ENCODE measurements around the gene CUL7. TPM values are rescaled to one million over a fixed set of nuclear protein-coding genes. Genes with fewer than 3 reads are reported as not detected.

The CUL7 gene
- total RNA-seq, 1 donor from 2014 or later, result 45.0 TPM

GRCh38 chr6:43016176-43016942 lies 37.3 kb downstream of the CUL7 start:
- DNase-seq (ENCODE audit: low read depth), result no peak

- DNase-seq (ENCODE audit: low read depth), result peak; percentile 43
These were observed 39.2 kb downstream of the CUL7 start for GRCh38 chr6:43014434-43014909.

GRCh38 chr6:43013843-43014433 lies 39.7 kb downstream of the CUL7 start, which contains the start of the genes KLHDC3 and MEA1:
Gene KLHDC3 (plus strand): TSS chr6:43014249. CDS start chr6:43017193, 2,944 bp downstream.
Gene MEA1 (minus strand): TSS chr6:43013946. CDS start chr6:43013813, 133 bp downstream.
- peak; percentile 100 for DNase-seq (ENCODE audit: low read depth)

GRCh38 chr6:43013097-43013842 lies 40.4 kb downstream of the CUL7 start:
- DNase-seq (ENCODE audit: low read depth), result no peak

- DNase-seq (ENCODE audit: low read depth), result no peak
These were observed 41.3 kb downstream of the CUL7 start for GRCh38 chr6:43012364-43012763.

- no peak for DNase-seq (ENCODE audit: low read depth)
These were observed 42.4 kb downstream of the CUL7 start for GRCh38 chr6:43011207-43011606.

- no peak for DNase-seq (ENCODE audit: low read depth)
These were observed 44.5 kb downstream of the CUL7 start for GRCh38 chr6:43009124-43009523.

- DNase-seq (ENCODE audit: low read depth), result no peak
These were observed 46.5 kb downstream of the CUL7 start for GRCh38 chr6:43007126-43007525.

- no peak for DNase-seq (ENCODE audit: low read depth)
These were observed 47.4 kb downstream of the CUL7 start for GRCh38 chr6:43006251-43006650.

GRCh38 chr6:43005844-43006243 lies 47.8 kb downstream of the CUL7 start:
- no peak for DNase-seq (ENCODE audit: low read depth)

- DNase-seq (ENCODE audit: low read depth), result no peak
These were observed 51.8 kb downstream of the CUL7 start for GRCh38 chr6:43001843-43002242.

GRCh38 chr6:42998205-42998604 lies 55.4 kb downstream of the CUL7 start:
- DNase-seq (ENCODE audit: low read depth), result peak; percentile 39

GRCh38 chr6:42996513-42996912 lies 57.1 kb downstream of the CUL7 start:
- peak; percentile 45 for DNase-seq (ENCODE audit: low read depth)

GRCh38 chr6:42993445-42993844 lies 60.2 kb downstream of the CUL7 start:
- DNase-seq (ENCODE audit: low read depth), result no peak

- DNase-seq (ENCODE audit: low read depth), result no peak
These were observed 63.7 kb downstream of the CUL7 start for GRCh38 chr6:42989923-42990322.

- no peak for DNase-seq (ENCODE audit: low read depth)
These were observed 65.1 kb downstream of the CUL7 start for GRCh38 chr6:42988486-42989020.

Other genes starting within 250 kb of the CUL7 start
- 150 and 177 TPM in 2 replicates for gene RPL7L1, start 174.2 kb downstream of the CUL7 start, total RNA-seq
- not detected in 2 replicates for gene PTCRA, start 137.8 kb downstream of the CUL7 start, total RNA-seq
- gene CNPY3, start 124.4 kb downstream of the CUL7 start, total RNA-seq, result 26.9 and 66.7 TPM in 2 replicates
- gene GNMT, start 93.1 kb downstream of the CUL7 start, total RNA-seq, result 0.20 TPM in 1 of 2 replicates, not detected in the other
- 46.0 and 80.8 TPM in 2 replicates for gene PEX6, start 74.7 kb downstream of the CUL7 start, total RNA-seq
- gene PPP2R5D, start 69.3 kb downstream of the CUL7 start, total RNA-seq, result 42.9 and 47.8 TPM in 2 replicates
- gene MEA1, start 39.9 kb downstream of the CUL7 start, total RNA-seq, result 38.3 and 46.9 TPM in 2 replicates
- 60.7 and 111 TPM in 2 replicates for gene KLHDC3, start 39.6 kb downstream of the CUL7 start, total RNA-seq
- 93.5 and 166 TPM in 2 replicates for gene RRP36, start 32.2 kb downstream of the CUL7 start, total RNA-seq
- gene MRPL2, start 5.6 kb upstream of the CUL7 start, total RNA-seq, result 17.9 and 25.4 TPM in 2 replicates
- 17.0 and 29.3 TPM in 2 replicates for gene KLC4, start 5.8 kb upstream of the CUL7 start, total RNA-seq
- gene PTK7, start 22.5 kb upstream of the CUL7 start, total RNA-seq, result 81.3 and 141 TPM in 2 replicates
- gene SRF, start 117.4 kb upstream of the CUL7 start, total RNA-seq, result 14.2 and 20.9 TPM in 2 replicates
- 20.3 and 43.4 TPM in 2 replicates for gene CUL9, start 128.3 kb upstream of the CUL7 start, total RNA-seq
- 37.1 and 81.6 TPM in 2 replicates for gene DNPH1, start 175.6 kb upstream of the CUL7 start, total RNA-seq
- gene TTBK1, start 189.6 kb upstream of the CUL7 start, total RNA-seq, result 0.10 TPM in 1 of 2 replicates, not detected in the other
- not detected in 2 replicates for gene SLC22A7, start 244.4 kb upstream of the CUL7 start, total RNA-seq

Measured in renal cortical epithelial cell (primary cell).